H9 (cell line): ENCODE measurements around the gene TGFBI. TPM values are rescaled to one million over a fixed set of nuclear protein-coding genes. Genes with fewer than 3 reads are reported as not detected.

Experiments used
- DNase-seq: peaks from one replicate; pipeline ENCODE4 v3.0.0-alpha.2; 2017
- H2AFZ ChIP-seq: one replicate; pipeline ENCODE4 v1.6.1; 2013; ENCODE audit warnings: mild to moderate bottlenecking, low read length, control low read depth, moderate library complexity
- H2AK5ac ChIP-seq: 2 replicates; pipeline ENCODE4 v1.6.1; 2013; ENCODE audit warnings: low read length, control low read depth, mixed read lengths; ENCODE audit not compliant: insufficient read length
- H2BK120ac ChIP-seq: one replicate; pipeline ENCODE4 v1.6.1; 2013; ENCODE audit warnings: low read depth, mild to moderate bottlenecking, low read length, control low read depth, inconsistent platforms; ENCODE audit not compliant: poor library complexity, severe bottlenecking
- H2BK12ac ChIP-seq: 2 replicates; pipeline ENCODE4 v1.6.1; 2013; ENCODE audit warnings: low read length, control low read depth, mixed read lengths, low read depth; ENCODE audit not compliant: insufficient read length
- H2BK15ac ChIP-seq: 2 replicates; pipeline ENCODE4 v1.6.1; 2013; ENCODE audit warnings: low read depth, low read length, control low read depth
- H2BK20ac ChIP-seq: one replicate; pipeline ENCODE4 v1.6.1; 2013; ENCODE audit warnings: low read depth, mild to moderate bottlenecking, low read length, control low read depth, inconsistent platforms; ENCODE audit not compliant: poor library complexity, severe bottlenecking
- H2BK5ac ChIP-seq: 2 replicates; pipeline ENCODE4 v1.6.1; 2013; ENCODE audit warnings: low read length, control low read depth, mixed read lengths; ENCODE audit not compliant: insufficient read length
- H3K14ac ChIP-seq: 2 replicates; pipeline ENCODE4 v1.6.1; 2013; ENCODE audit warnings: low read length, control low read depth; ENCODE audit not compliant: insufficient read depth
- H3K18ac ChIP-seq: 2 replicates; pipeline ENCODE4 v1.6.1; 2013; ENCODE audit warnings: low read depth, mild to moderate bottlenecking, mixed read lengths, low read length, control low read depth; ENCODE audit not compliant: insufficient read length
- H3K23ac ChIP-seq: 2 replicates; pipeline ENCODE4 v1.6.1; 2013; ENCODE audit warnings: low read length, control low read depth, mixed read lengths, low read depth; ENCODE audit not compliant: insufficient read length
- H3K23me2 ChIP-seq: 2 replicates; pipeline ENCODE4 v1.6.1; 2013; ENCODE audit warnings: low read depth, mild to moderate bottlenecking, mixed read lengths, low read length, control low read depth; ENCODE audit not compliant: insufficient read length, poor library complexity, severe bottlenecking
- H3K27ac ChIP-seq: 2 replicates; pipeline ENCODE4 v1.5.1; 2013; ENCODE audit warnings: low read length, control low read depth, mixed read lengths, low read depth; ENCODE audit not compliant: insufficient read length
- H3K27me3 ChIP-seq: 2 replicates; pipeline ENCODE4 v1.6.1; 2013; ENCODE audit warnings: low read length, control low read depth, inconsistent platforms; ENCODE audit not compliant: insufficient read depth
- H3K4ac ChIP-seq: 2 replicates; pipeline ENCODE4 v1.6.1; 2013; ENCODE audit warnings: low read depth, mild to moderate bottlenecking, control low read depth, inconsistent platforms, low read length, moderate library complexity
- H3K4me1 ChIP-seq: 2 replicates; pipeline ENCODE4 v1.6.1; 2013; ENCODE audit warnings: low read length, control low read depth, inconsistent platforms; ENCODE audit not compliant: insufficient read depth
- H3K4me2 ChIP-seq: 2 replicates; pipeline ENCODE4 v1.6.1; 2013; ENCODE audit warnings: low read length, control low read depth, mixed read lengths; ENCODE audit not compliant: insufficient read length, insufficient read depth
- H3K56ac ChIP-seq: 2 replicates; pipeline ENCODE4 v1.6.1; 2013; ENCODE audit warnings: low read depth, mild to moderate bottlenecking, mixed read lengths, low read length, control low read depth; ENCODE audit not compliant: insufficient read length
- H3K79me1 ChIP-seq: 2 replicates; pipeline ENCODE4 v1.6.1; 2013; ENCODE audit warnings: low read depth, mild to moderate bottlenecking, moderate library complexity, low read length, control low read depth, inconsistent platforms; ENCODE audit not compliant: insufficient read depth, poor library complexity, severe bottlenecking
- H3K79me2 ChIP-seq: 2 replicates; pipeline ENCODE4 v1.6.1; 2013; ENCODE audit warnings: low read length, control low read depth, inconsistent platforms; ENCODE audit not compliant: insufficient read depth
- H3K9ac ChIP-seq: 2 replicates; pipeline ENCODE4 v1.6.1; 2013; ENCODE audit warnings: low read length, control low read depth, mixed read lengths; ENCODE audit not compliant: insufficient read length; ENCODE audit errors: extremely low read depth
- H3K9me3 ChIP-seq: one replicate; pipeline ENCODE4 v1.6.1; 2013; ENCODE audit warnings: low read depth, low read length, inconsistent platforms; ENCODE audit not compliant: control insufficient read depth
- H3T11ph ChIP-seq: one replicate; pipeline ENCODE4 v1.6.1; 2013; ENCODE audit warnings: mild to moderate bottlenecking, low read length, control low read depth, inconsistent platforms
- H4K20me1 ChIP-seq: one replicate; pipeline ENCODE4 v1.6.1; 2013; ENCODE audit not compliant: control insufficient read depth, insufficient read length, insufficient read depth
- H4K5ac ChIP-seq: 2 replicates; pipeline ENCODE4 v1.6.1; 2013; ENCODE audit warnings: low read depth, mild to moderate bottlenecking, mixed read lengths, low read length, control low read depth; ENCODE audit not compliant: insufficient read length
- H4K8ac ChIP-seq: replicated peaks from 2 replicates; pipeline ENCODE4 v1.6.1; 2013; ENCODE audit warnings: low read length, control low read depth, mixed read lengths, low read depth; ENCODE audit not compliant: insufficient read length
- H4K91ac ChIP-seq: 2 replicates; pipeline ENCODE4 v1.6.1; 2013; ENCODE audit warnings: low read depth, mild to moderate bottlenecking, moderate library complexity, mixed read lengths, low read length, control low read depth; ENCODE audit not compliant: insufficient read length
- H3K27ac Mint-ChIP-seq, 3 experiments: 2 replicates in 2 of 3; 3 replicates in 1 of 3; pipeline ENCODE4 v1.8.0; 2020 to 2021; ENCODE audit warnings: mixed read lengths in 3 of 3, mild to moderate bottlenecking in 1 of 3, moderate library complexity in 1 of 3
- H3K27me3 Mint-ChIP-seq: 2 replicates; pipeline ENCODE4 v1.8.0; 2021; ENCODE audit warnings: low read depth, mild to moderate bottlenecking, moderate library complexity, mixed read lengths
- H3K36me3 Mint-ChIP-seq, 3 experiments: 2 replicates in 2 of 3; 3 replicates in 1 of 3; pipeline ENCODE4 v1.8.0; 2020 to 2021; ENCODE audit warnings: low read depth in 3 of 3, mixed read lengths in 3 of 3; ENCODE audit not compliant: insufficient read depth in 1 of 3
- H3K4me1 Mint-ChIP-seq, 2 experiments: 2 replicates each; pipeline ENCODE4 v1.8.0; 2020; ENCODE audit warnings: mixed read lengths in 2 of 2
- H3K4me3 Mint-ChIP-seq, 2 experiments: 2 replicates in 1 of 2; 3 replicates in 1 of 2; pipeline ENCODE4 v1.8.0; 2020 to 2021; ENCODE audit warnings: mild to moderate bottlenecking in 2 of 2, mixed read lengths in 2 of 2, moderate library complexity in 1 of 2
- H3K9me3 Mint-ChIP-seq, 2 experiments: 2 replicates in 1 of 2; 3 replicates in 1 of 2; pipeline ENCODE4 v1.8.0; 2020; ENCODE audit warnings: mild to moderate bottlenecking in 2 of 2, mixed read lengths in 2 of 2, moderate library complexity in 1 of 2
- CTCF ChIP-seq: fragments of 200-600 bp; sonication (generic); conservative IDR thresholded peaks from 3 replicates; pipeline ENCODE4 v1.8.0; 2021; ENCODE audit warnings: antibody characterized with exemption, mild to moderate bottlenecking
- WGBS: extraction: QIAGEN DNeasy Blood & Tissue Kit; methylation state at CpG from one replicate; pipeline ENCODE4 v1.1.7; 2013; ENCODE audit warnings: missing lambda C conversion rate, low lambda C conversion rate, mixed read lengths; ENCODE audit not compliant: insufficient read length; ENCODE audit errors: extremely low coverage; 5-methylcytosine and 5-hydroxymethylcytosine counted together
- total RNA-seq: library from RNA; stranded (reverse); gene quantifications from 2 replicates; pipeline ENCODE4 v1.2.1, GENCODE V29; 2021

Gene TGFBI
- total RNA-seq, 1 experiment from 2014 or later, result 4.7 TPM

GRCh38 chr5:136035837-136036236, 7.0 kb downstream of the TGFBI start:
- Histone ChIP-seq H3K14ac (no peak overlapping the region), H3T11ph (no peak overlapping the region), H3K9ac (no peak overlapping the region), H3K79me2 (no peaks in the 10 kb centered on the region), H2BK120ac (no peak overlapping the region), H3K23me2 (no peaks in the 10 kb centered on the region), H2AFZ (no peak overlapping the region), H3K56ac (no peak overlapping the region), H4K5ac (no peak overlapping the region), H3K79me1 (no peaks in the 10 kb centered on the region), H3K9me3 (no peaks in the 10 kb centered on the region), H4K8ac (no peak overlapping the region), H3K18ac (no peak overlapping the region), H2AK5ac (no peak overlapping the region), H3K27ac (no peak overlapping the region), H4K20me1 (no peaks in the 10 kb centered on the region), H3K4me2 (no peak overlapping the region), H3K4ac (no peak overlapping the region), H4K91ac (no peak overlapping the region), H2BK20ac (no peak overlapping the region), H2BK12ac (no peak overlapping the region), H3K27me3 (no peaks in the 10 kb centered on the region; the same call in 1 of the 2 replicates), H2BK5ac (no peak overlapping the region), H2BK15ac (no peak overlapping the region), H3K23ac (no peak overlapping the region), H3K4me1 (no peaks in the 10 kb centered on the region)
- TF ChIP-seq CTCF, result no peak
- peaks cover 6 to 19% of the 10 kb centered on the region in 2 experiments for H3K4me1 Mint-ChIP-seq
- H3K4me3 Mint-ChIP-seq, result no peak overlapping the region
- H3K27ac Mint-ChIP-seq, result no peak overlapping the region; a peak in 1 of 7 replicates
- H3K27me3 Mint-ChIP-seq, result peaks cover 39% of the 10 kb centered on the region
- H3K9me3 Mint-ChIP-seq, result peaks cover 2 to 6% of the 10 kb centered on the region in 2 experiments; a peak in 4 of 5 replicates
- H3K36me3 Mint-ChIP-seq, result peaks cover 0 to 6% (median 0%) of the 10 kb centered on the region in 3 experiments; a peak in 2 of 7 replicates
- no peak for DNase-seq
- WGBS, result no CpG with 5 or more reads among the region's 7 CpGs
